KOPT-K1 (cell line): Measurements from ENCODE around the gene NCAPD2.

Experiments
- H3K27ac ChIP-seq: fragments of 200-600 bp; sonication (generic); 2 replicates; pipeline ENCODE4 v1.5.1; 2016; ENCODE audit warnings: antibody characterized with exemption, mild to moderate bottlenecking, low read depth, low read length; ENCODE audit not compliant: poor library complexity, severe bottlenecking
- H3K36me3 ChIP-seq: fragments of 200-600 bp; sonication (generic); 2 replicates; pipeline ENCODE4 v1.5.1; 2017; ENCODE audit warnings: antibody characterized with exemption, mild to moderate bottlenecking, low read length, moderate library complexity; ENCODE audit not compliant: insufficient read depth
- H3K9me3 ChIP-seq: fragments of 200-600 bp; sonication (generic); 2 replicates; pipeline ENCODE4 v1.5.1; 2017; ENCODE audit warnings: antibody characterized with exemption, low read length, mild to moderate bottlenecking; ENCODE audit not compliant: insufficient read depth, poor library complexity, severe bottlenecking

Gene NCAPD2

DNA sequence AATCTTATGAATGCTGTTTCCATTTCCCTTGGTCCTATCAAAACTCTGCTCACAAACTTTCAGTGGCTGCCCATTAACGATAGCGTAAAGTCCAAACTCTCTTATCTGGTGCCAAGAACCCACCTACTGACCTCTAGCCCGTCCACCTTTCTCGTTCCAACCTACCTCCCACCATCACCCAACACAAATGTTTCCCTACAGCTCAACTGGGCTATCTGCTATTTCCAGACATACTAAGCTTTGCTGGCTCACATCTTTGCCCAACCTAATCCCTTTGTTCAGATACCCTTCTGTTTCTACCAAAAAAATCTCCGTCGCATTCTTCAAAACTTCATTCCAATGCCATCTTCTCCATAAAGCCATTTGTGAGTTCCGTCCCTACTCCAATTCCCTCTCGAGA is 81.7 kb downstream of the NCAPD2 start:
- peaks cover 98% of the 10 kb centered on the region for H3K36me3 ChIP-seq
- H3K27ac ChIP-seq: no peak overlapping the region
- no peaks in the 10 kb centered on the region for H3K9me3 ChIP-seq
